GM12873 (cell line): ENCODE measurements around the gene ST6GALNAC2.
A peak's percentile ranks its signal among the peaks of the same experiment; 100 is the strongest.

ENCODE experiments used
- TF ChIP-seq, protein P1 (sequence below): IDR thresholded peaks from 2 replicates; pipeline ENCODE4 v1.5.1; 2012; ENCODE audit warnings: low read depth, mild to moderate bottlenecking, moderate library complexity, low read length, control low read depth; ENCODE audit not compliant: insufficient read depth; ENCODE audit errors: missing control alignments

Gene ST6GALNAC2

DNA sequence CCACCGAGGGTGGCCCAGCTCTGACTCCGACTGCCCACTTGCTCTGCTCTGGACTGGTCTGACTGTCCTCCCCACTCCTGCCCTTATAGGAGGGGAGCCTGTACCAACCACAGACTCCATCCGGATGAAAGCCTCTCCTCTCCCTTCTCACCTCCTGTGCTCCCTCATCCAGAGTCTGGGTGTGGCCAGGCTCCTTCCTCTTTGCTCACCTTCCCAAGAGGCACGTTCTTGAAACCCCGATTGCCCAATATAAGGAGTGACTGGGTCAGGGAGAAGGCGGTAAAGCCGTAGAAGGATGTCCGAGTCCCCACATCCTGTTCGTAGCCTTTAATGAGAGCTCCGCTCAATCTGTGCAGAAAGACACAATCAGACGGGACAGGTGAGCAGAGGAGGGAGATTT lies 40.8 kb upstream of the ST6GALNAC2 start:
- TF ChIP-seq, protein P1, sequence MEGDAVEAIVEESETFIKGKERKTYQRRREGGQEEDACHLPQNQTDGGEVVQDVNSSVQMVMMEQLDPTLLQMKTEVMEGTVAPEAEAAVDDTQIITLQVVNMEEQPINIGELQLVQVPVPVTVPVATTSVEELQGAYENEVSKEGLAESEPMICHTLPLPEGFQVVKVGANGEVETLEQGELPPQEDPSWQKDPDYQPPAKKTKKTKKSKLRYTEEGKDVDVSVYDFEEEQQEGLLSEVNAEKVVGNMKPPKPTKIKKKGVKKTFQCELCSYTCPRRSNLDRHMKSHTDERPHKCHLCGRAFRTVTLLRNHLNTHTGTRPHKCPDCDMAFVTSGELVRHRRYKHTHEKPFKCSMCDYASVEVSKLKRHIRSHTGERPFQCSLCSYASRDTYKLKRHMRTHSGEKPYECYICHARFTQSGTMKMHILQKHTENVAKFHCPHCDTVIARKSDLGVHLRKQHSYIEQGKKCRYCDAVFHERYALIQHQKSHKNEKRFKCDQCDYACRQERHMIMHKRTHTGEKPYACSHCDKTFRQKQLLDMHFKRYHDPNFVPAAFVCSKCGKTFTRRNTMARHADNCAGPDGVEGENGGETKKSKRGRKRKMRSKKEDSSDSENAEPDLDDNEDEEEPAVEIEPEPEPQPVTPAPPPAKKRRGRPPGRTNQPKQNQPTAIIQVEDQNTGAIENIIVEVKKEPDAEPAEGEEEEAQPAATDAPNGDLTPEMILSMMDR = no peak

DNA sequence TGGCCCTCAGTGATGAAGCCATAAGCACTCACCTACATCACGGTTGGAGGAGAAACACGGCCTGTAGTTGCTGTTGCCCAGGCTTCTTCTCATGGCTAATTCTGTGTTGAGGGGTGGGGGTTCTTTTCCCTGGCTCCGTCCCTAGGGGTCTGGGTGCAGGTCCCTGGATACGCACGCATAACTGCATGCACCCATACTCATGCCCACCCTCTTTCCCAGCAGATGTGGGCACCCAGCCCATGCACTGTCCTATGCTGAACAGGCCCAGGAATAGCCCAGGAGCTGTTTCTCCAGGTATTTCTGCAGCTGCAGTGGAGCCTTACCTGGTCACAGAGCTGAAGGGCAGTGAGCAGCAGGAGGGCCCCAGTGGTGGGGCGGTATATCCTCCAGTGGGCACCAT lies 39.8 kb upstream of the ST6GALNAC2 start:
- TF ChIP-seq, protein P1 = no peak

DNA sequence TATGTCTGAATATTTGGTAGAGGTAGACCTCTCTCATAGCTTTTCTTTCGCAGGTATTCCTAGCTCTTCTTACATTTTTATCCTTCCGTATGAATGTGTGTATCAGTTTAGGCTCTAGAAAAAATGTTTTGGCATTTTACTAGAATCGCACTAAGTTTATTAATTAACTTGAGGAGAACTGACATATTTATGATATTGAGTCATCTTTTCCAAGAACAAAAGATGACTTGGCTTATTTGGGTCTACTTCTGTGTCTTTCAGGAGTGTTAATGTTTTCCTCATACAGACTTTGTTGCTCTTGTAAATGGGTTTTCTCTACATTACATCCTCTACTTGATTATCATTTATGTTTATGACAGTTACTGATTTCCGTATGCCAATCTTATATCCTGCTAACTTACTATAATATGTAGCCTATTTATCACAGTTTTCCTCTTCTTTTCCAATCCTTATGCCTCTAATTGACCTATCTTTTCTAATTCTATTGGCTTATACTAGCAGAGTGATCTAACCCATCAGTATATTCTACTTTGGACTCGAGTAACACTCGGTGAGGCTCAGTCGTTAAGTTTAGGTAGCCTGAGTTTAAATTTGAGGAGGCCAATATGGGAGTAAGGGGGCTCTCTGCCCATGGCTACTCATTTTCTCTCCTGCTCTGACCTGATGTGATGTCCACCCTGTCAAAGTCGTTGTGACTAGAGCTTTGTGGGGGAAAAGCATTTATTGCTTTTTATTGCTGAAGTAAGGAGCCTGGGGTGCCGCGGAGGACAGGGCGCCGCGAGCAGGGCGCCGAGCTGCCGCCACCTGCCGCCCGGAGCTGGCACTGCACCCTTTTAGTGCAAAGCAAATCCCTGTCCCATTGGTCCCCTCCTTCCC lies 37.8 kb upstream of the ST6GALNAC2 start:
- TF ChIP-seq, protein P1 = peak; percentile 94

DNA sequence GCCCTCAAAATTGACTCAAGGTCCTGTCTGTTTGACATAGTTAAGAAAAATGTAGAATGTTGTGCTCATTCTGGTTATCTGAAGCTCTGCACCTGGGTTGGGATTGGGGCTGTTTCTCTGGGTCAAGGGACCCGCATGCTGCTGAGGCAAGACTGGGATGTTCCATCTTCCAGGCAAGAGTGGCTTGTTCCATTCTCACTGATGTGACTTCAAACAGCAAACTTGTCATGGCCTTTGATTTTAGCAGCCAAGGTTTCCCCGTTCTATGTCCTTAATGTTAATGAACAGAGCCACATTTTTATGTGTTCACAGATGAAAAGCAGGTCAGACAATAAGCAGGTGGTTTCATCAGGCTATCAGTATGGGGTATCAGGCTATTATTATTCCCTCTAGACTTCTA lies 32.2 kb upstream of the ST6GALNAC2 start:
- TF ChIP-seq, protein P1 = no peak

DNA sequence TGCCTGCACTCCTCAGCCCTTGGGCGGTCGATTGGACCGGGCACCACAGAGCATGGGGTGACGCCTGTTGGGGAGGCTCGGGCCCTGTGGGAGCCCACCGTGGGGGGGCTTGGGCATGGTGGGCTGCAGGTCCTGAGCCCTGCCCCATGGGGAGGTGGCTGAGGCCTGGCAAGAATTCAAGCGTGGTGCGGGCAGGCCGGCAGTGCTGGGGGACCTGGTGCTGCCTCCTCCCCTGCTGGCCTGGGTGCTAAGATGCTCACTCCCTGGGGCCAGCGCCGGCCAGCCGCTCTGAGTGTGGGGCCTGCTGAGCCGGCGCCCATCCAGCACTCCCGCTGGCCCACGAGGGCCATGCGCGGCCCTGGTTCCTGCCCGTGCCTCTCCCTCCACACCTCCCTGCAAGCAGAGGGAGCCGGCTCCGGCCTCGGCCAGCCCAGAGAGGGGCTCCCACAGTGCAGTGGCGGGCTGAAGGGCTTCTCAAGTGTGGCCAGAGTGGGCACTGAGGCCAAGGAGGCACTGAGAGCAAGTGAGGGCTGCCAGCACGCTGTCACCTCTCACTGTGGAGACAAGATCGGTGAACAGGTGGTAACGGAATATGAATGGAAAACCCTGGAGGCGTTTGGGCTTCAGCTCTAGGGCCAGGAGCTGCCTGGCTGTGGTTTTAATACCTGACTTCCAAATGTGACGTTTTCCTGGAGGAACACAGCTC lies 29.4 kb upstream of the ST6GALNAC2 start:
- TF ChIP-seq, protein P1 = no peak

DNA sequence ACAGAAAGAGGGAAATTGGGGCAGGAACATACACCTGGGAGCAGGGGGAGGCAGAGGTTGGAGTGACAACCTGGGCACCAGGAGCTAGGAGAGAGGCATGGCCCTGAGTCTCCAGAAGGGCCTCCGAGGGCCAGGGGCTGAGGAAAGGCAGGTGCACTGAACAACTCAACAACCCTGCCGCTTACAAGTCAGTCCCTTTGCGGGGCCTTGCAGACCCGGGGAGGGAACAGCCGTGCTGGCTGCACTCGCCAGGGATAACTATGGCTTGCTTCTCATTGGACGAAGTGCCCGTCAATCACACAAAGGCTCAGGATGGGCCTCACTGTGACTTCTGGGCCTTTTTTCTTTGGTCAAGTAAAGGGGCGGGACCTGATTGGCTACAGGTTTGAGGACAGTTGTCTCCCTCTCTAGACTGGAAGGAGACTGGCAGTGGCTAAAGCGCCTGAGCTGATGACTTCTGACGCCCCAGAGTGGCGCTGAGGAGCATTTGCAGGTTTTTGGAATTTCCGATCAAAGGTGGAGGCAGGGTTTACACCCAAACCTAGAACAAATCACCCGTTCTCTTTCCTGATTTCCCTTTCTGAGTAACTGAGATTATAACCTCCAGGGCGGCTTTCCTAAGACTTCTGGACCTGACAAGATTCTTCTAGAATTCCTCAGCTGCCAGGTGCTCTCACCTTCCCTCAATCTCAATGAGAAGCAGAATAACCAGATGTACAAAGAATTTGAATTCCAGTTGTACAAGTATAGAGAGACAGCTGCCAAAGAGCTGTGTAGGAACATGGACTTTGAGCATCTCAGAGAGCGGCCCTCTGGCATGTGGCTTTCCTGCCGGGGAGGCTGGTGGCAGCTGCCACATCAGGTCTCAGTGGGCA lies 27.6 kb upstream of the ST6GALNAC2 start:
- TF ChIP-seq, protein P1 = no peak
